GM19397 (cell line): ENCODE measurements around the gene NRXN2.

Source experiments
- ATAC-seq: cut with Tn5 transposase; IDR thresholded peaks from one replicate; pipeline ENCODE4 v1.9.1; 2021; ENCODE audit warnings: mild to moderate bottlenecking, moderate library complexity; ENCODE audit not compliant: unreplicated experiment

The NRXN2 gene

GRCh38 chr11:64632654-64633053, 90.3 kb downstream of the NRXN2 start:
- ATAC-seq = no peak

GRCh38 chr11:64632237-64632636, 90.8 kb downstream of the NRXN2 start:
- ATAC-seq = no peak

GRCh38 chr11:64631675-64632074, 91.3 kb downstream of the NRXN2 start:
- ATAC-seq = no peak

- ATAC-seq = no peak
These were observed 93.0 kb downstream of the NRXN2 start for GRCh38 chr11:64629796-64630562.

GRCh38 chr11:64629103-64629502, 93.9 kb downstream of the NRXN2 start:
- no peak for ATAC-seq

- no peak for ATAC-seq
These were observed 94.4 kb downstream of the NRXN2 start for GRCh38 chr11:64628596-64628995.

GRCh38 chr11:64627371-64627770, 95.6 kb downstream of the NRXN2 start:
- no peak for ATAC-seq

GRCh38 chr11:64626637-64627036, 96.4 kb downstream of the NRXN2 start:
- ATAC-seq = no peak

- no peak for ATAC-seq
These were observed 98.0 kb downstream of the NRXN2 start for GRCh38 chr11:64624883-64625481.

GRCh38 chr11:64622681-64623080, 100.3 kb downstream of the NRXN2 start:
- no peak for ATAC-seq

GRCh38 chr11:64621283-64622019, 101.5 kb downstream of the NRXN2 start:
- ATAC-seq = no peak

- ATAC-seq = no peak
These were observed 102.5 kb downstream of the NRXN2 start for GRCh38 chr11:64620381-64620971.

- no peak for ATAC-seq
These were observed 103.1 kb downstream of the NRXN2 start for GRCh38 chr11:64619811-64620380.

GRCh38 chr11:64619196-64619595, 103.8 kb downstream of the NRXN2 start:
- no peak for ATAC-seq

GRCh38 chr11:64616817-64617216, 106.2 kb downstream of the NRXN2 start:
- ATAC-seq = no peak

- ATAC-seq = no peak
These were observed 108.1 kb downstream of the NRXN2 start for GRCh38 chr11:64614917-64615316.

- ATAC-seq = no peak
These were observed 109.3 kb downstream of the NRXN2 start for GRCh38 chr11:64613648-64614047.

- ATAC-seq = no peak
These were observed 110.9 kb downstream of the NRXN2 start for GRCh38 chr11:64611869-64612646.

- ATAC-seq = no peak
These were observed 111.8 kb downstream of the NRXN2 start for GRCh38 chr11:64611176-64611575.

GRCh38 chr11:64610596-64610995, 112.4 kb downstream of the NRXN2 start:
- no peak for ATAC-seq
